Hippocampal formation (tissue), 2 donors: ENCODE data around the gene GABPA.
A peak's percentile ranks its signal among the peaks of the same experiment; 100 is the strongest.
"Not testable (repeated sequence)": the region's sequence is repeated elsewhere in the genome, so short reads cannot be mapped to it uniquely, and the experiment has no call there.

ENCODE experiments used
- DNase-seq, 2 donors: peaks; one replicate each; lab custom pipeline; 2025; lab: John Stamatoyannopoulos, UW

Gene GABPA

GRCh38 chr21:25734904-25735645, at the start of gene GABPA, which contains the start of gene ATP5PF:
TSS of gene GABPA (plus strand) at chr21:25734972. CDS start at chr21:25741599, 6,627 bp downstream.
TSS of gene ATP5PF (minus strand) at chr21:25734904. CDS start at chr21:25729794, 5,110 bp downstream.
- peak; percentile 94 to 96 for DNase-seq

- DNase-seq: no peak
These were observed 47.0 kb upstream of the GABPA start for GRCh38 chr21:25687787-25688186.

DNA sequence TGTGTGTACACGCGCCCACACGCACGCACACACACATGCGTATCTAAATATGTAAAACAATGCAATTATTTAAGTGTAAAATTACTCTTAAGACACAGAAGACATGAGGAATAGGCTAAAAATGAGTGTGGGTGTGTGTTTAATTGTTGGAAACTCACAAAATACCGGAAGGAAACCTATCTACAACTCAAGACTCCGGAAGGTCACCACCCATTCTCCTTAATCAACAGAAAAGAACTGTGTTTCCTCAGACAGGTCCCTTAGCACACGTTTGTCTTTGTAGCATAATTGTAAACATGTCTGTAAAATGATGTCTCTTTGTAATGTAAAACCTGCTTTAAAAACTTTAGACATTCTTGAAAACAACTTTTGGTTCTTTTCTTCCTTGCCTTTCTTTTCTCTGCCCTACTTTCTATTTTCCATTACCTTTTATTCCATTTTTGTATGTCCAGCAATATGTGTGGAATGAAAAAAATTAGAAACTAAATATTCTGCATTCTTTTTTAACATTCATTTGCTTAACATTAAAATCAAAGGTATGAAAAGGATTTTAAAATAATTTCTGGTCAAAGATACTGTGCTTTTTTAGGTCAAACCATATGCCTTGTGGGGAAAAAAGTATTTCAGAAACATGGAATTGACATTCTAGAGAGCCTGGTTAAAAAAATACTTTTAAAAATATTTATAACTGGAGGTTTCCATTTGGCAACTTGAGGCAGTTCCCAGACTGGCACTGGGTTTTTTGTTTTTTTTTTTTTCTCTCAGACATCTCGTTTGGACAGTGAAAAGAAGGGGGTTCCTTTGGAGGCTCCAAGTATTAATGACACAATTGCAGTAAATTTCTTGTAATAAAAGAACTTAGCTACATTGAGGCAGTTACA, 46.3 kb upstream of the GABPA start:
- DNase-seq: no peak

GRCh38 chr21:25689226-25689625, 45.5 kb upstream of the GABPA start:
- DNase-seq: no peak

GRCh38 chr21:25691976-25692375, 42.8 kb upstream of the GABPA start:
- no peak for DNase-seq

DNA sequence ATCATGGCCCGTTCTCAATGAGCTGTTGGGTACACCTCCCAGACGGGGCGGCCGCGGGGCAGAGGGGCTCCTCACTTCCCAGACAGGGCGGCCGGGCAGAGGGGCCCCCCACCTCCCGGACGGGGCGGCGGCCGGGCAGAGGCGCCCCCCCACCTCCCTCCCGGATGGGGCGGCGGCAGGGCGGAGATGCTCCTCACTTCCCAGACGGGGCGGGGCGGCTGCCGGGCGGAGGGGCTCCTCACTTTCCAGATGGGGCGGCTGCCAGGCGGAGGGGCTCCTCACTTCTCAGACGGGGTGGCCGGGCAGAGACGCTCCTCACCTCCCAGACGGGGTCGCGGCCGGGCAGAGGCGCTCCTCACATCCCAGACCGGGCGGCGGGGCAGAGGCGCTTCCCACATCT, 39.3 kb upstream of the GABPA start:
- DNase-seq: not testable (repeated sequence)

DNA sequence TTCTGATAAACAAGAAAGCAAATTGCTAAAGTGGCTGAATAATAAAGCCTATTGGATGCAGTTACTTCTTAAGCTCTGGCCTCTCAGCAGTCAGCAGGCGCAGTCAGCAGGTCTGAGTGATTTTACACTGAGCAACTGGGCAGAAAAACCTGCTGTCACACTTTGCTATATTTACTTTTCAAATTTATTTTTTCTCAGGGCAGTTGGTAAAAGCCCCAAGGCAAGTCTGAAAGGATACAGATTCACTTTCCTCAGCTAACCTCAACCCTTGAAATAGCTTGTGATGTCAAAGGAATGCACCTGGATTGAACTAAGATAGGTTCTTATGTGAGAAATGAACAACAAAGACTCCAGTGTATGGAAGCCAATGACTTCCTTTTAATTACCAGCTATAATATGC, 34.0 kb upstream of the GABPA start:
- DNase-seq: no peak

DNA sequence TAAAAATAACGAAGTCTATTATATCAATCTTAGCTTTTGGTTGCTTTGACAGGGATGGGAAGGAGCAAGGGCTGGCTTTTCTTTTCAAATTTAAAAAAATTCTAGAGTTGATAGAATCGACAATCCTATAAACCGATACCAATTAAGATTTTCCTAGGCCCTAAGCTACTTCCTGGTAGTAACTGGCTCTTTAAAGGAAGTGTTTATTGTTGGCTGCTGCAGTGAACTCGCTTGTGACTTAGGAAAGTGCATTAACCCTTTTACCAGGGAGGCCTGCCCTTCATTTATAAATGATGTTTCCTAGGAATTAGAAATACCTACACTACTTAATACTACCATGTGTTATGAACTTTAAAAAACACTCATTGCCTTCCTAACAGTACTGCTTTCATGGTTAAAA, 33.2 kb upstream of the GABPA start:
- no peak for DNase-seq

DNA sequence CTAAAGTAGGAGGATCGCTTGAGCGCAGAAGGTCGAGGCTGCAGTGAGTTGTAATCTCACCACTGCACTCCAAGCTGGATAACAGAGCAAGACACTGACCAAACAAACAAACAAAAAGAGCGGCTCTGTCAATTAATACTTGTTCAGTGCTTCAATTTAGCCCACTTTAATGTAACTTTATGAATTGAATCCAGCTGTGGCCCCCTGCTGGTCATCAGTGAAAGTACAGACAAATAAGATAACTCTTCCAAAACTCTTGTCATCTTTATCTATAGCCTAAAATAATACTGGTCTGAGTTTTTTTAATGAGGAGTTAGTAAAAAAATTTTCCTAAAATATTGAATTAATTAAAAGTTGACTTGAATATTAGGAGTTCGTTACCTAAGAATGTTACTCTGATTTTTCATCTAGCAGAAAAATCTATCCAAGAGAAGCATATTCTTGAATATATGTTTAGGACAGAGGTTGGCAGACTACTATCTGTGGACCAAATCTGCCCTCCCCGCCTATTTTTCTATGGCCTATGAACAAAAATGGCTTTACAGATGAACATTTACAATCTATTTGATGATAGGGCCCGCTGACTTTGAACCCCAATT, 26.2 kb upstream of the GABPA start:
- no peak for DNase-seq

GRCh38 chr21:25709684-25710265, 25.0 kb upstream of the GABPA start:
- DNase-seq: no peak

GRCh38 chr21:25710550-25710949, 24.2 kb upstream of the GABPA start:
- no peak for DNase-seq

DNA sequence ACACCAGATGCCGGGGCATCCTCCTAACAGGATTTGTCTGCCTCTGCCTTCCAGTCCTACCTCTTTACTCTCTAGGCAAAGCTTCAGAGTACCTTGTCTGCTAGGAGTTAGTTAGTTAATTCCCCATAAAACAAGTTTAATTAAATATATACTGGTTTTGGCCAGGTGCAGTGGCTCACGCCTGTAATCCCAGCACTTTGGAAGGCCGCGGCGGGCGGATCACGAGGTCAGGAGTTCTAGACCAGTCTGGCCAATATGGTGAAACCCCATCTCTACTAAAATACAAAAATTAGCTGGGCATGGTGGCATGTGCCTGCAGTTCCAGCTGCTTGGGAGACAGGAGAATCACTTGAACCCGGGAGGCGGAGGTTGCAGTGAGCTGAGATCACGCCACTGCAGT, 20.7 kb upstream of the GABPA start:
- DNase-seq: not testable (repeated sequence)

DNA sequence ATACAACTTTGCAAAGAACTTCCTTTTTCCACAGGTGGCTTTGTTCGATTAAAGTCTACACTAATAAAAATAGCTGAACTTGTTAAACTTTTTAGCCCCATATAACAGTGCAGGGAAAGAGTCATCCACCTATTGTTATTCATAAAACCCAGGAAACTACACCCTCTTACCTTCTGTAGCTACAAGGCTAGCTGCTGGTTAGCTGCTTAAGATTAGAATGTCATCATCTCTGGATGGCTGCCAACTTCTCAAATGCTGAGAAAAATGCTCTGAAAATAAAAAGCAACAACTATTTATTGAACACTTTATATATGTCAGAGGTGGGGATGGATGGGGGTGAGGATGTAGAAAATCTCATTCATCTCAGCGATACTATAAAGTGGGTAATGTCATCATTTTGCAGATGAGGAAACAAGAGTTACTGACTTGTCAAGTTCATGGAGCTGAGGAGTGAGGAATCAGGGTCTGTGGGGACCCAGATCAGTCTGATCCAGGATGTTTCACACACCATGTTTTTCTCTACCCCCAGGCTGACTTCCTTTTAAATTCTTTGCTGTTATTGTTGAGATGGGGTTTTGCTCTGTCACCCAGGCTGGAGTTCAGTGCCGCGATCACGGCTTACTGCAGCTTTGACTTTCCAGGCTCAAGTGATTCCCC, 17.2 kb upstream of the GABPA start:
- DNase-seq: no peak

GRCh38 chr21:25721987-25722386, 12.8 kb upstream of the GABPA start:
- DNase-seq: no peak

DNA sequence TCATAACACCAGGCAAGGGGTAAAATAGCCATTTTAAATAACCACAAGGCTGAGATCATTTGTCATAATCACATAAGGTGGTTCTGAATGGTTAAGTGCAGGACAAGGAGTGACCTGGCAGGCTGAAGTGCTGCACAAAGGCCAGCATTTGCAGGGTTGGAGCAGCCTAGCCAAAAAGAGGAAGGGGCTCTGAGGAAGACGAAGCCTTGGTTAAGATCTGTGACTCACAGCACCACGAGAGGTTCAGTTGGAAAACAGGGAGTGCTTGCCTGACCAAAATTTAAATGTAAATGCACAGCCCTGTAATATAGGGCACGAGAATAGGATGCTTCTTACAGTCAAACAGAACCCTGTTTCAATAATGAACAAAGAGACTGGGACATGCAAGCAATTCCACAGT, 12.1 kb upstream of the GABPA start:
- no peak for DNase-seq

DNA sequence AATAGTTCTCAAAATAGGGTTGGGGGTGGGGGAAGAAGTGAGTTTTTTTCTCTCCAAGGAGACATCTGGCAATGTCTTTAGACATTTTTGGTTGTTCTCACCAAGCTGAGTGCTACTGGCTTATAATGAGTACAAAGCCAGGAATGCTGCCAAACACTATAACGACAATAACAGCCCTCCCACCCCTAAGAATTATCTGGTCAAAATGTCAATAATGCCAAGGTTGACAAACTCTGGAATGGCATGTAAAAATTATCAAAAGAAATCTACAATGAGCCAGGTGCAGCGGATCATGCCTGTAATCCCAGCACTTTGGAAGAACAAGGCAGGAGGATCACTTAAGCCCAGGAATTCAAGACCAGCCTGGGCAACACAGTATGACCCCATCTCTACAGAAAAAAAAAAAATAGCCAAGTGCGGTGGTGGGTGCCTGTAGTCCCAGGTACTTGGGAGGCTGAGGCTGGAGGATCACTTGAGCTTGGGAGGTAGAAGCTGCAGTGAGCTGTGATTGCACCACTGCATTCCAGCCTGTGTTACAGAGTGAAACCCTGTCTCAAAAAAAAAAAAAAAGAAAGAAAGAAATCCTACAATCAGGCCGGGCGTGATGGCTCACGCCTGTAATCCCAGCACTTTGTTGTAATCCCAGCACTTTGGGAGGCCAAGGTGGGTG, 2.5 kb upstream of the GABPA start:
- no peak for DNase-seq

- no peak for DNase-seq
These were observed 716 bp upstream of the GABPA start for GRCh38 chr21:25733859-25734653.

GRCh38 chr21:25734654-25734903, 193 bp upstream of the GABPA start:
- DNase-seq: no peak

- peak; percentile 81 to 86 for DNase-seq
These were observed 1.1 kb downstream of the GABPA start for GRCh38 chr21:25735646-25736597.
